Natural killer cell (primary cell): ENCODE results near the gene KPNA5. TPM values are rescaled to one million over a fixed set of nuclear protein-coding genes. Genes with fewer than 3 reads are reported as not detected.
A peak's percentile ranks its signal among the peaks of the same experiment; 100 is the strongest.

Source experiments
- ATAC-seq, 3 donors: fragments of 150-1000 bp in 2 of 3; fragments of 200-7000 bp in 1 of 3; cut with Tn5 transposase; 1 replicate in 1 of 3; 2 replicates in 2 of 3; pipeline ENCODE4 v1.10.0; 2021; ENCODE audit warnings: mild to moderate bottlenecking in 2 of 3, moderate library complexity in 2 of 3
- DNase-seq, 2 donors: peaks; one replicate each; pipeline versions ENCODE4 v3.0.0 to v3.0.0-alpha.2; 2013 to 2021; ENCODE audit warnings: mixed read lengths in 1 of 2
- H3K27ac ChIP-seq: one replicate; pipeline ENCODE4 v1.5.1; 2013; ENCODE audit warnings: mild to moderate bottlenecking, low read length
- H3K27me3 ChIP-seq: one replicate; pipeline ENCODE4 v1.6.1; 2013; ENCODE audit warnings: low read length; ENCODE audit not compliant: control insufficient read depth, insufficient read depth
- H3K36me3 ChIP-seq: one replicate; pipeline ENCODE4 v1.6.1; 2013; ENCODE audit warnings: low read length; ENCODE audit not compliant: control insufficient read depth, insufficient read depth
- H3K4me1 ChIP-seq: one replicate; pipeline ENCODE4 v1.6.1; 2013; ENCODE audit warnings: low read length; ENCODE audit not compliant: control insufficient read depth, insufficient read depth
- H3K4me3 ChIP-seq: one replicate; pipeline ENCODE4 v1.5.1; 2013; ENCODE audit warnings: low read length
- H3K9me3 ChIP-seq: one replicate; pipeline ENCODE4 v1.6.1; 2013; ENCODE audit warnings: low read length; ENCODE audit not compliant: control insufficient read depth, insufficient read depth
- H3K27ac Mint-ChIP-seq, 2 donors: one replicate each; pipeline ENCODE4 v1.8.0; 2022; ENCODE audit warnings: mild to moderate bottlenecking in 2 of 2, mixed read lengths in 2 of 2, moderate library complexity in 1 of 2
- H3K27me3 Mint-ChIP-seq, 2 donors: one replicate each; pipeline ENCODE4 v1.8.0; 2022; ENCODE audit warnings: low read depth in 2 of 2, mixed read lengths in 2 of 2
- H3K36me3 Mint-ChIP-seq: one replicate; pipeline ENCODE4 v1.8.0; 2022; ENCODE audit warnings: mixed read lengths
- H3K4me1 Mint-ChIP-seq, 2 donors: one replicate each; pipeline ENCODE4 v1.8.0; 2022; ENCODE audit warnings: mixed read lengths in 2 of 2
- H3K4me3 Mint-ChIP-seq: one replicate; pipeline ENCODE4 v1.8.0; 2022; ENCODE audit warnings: mild to moderate bottlenecking, moderate library complexity, mixed read lengths
- H3K9me3 Mint-ChIP-seq, 2 donors: one replicate each; pipeline ENCODE4 v1.8.0; 2022; ENCODE audit warnings: mixed read lengths in 2 of 2
- CTCF ChIP-seq: fragments of 200-600 bp; IDR thresholded peaks from one replicate; pipeline ENCODE4 v1.8.0; 2022; ENCODE audit warnings: antibody characterized with exemption
- WGBS: methylation state at CpG from one replicate; pipeline ENCODE4 v1.1.7; 2013; ENCODE audit warnings: missing lambda C conversion rate; ENCODE audit not compliant: insufficient coverage; 5-methylcytosine and 5-hydroxymethylcytosine counted together
- intact Hi-C: fragments of 100-400 bp; cut with micrococcal nuclease; formaldehyde crosslinking; loops from one replicate; pipeline ENCODE4 v1.14.2; 2022
- total RNA-seq, 4 donors: library from RNA; stranded (reverse); fragments of 120-200 nt in 1 of 4; gene quantifications; one replicate each; pipeline versions ENCODE4 v1.2.3 to v1.2.4, GENCODE V29; 2013 to 2022

KPNA5 gene
- total RNA-seq, 3 donors from 2014 or later (not counting 1 experiment from before 2014, with no cell fraction given): 28.6 to 31.4 (median 29.1) TPM

GRCh38 chr6:116714296-116714695, 33.3 kb downstream of the KPNA5 start:
- Histone ChIP-seq H3K4me1 (no peaks in the 10 kb centered on the region), H3K36me3 (peaks cover 35% of the 10 kb centered on the region), H3K9me3 (no peaks in the 10 kb centered on the region), H3K4me3 (no peak overlapping the region), H3K27me3 (no peaks in the 10 kb centered on the region), H3K27ac (no peak overlapping the region)
- Mint-ChIP-seq H3K9me3 (no peaks in the 10 kb centered on the region), H3K36me3 (peaks cover 19% of the 10 kb centered on the region), H3K4me1 (peaks cover 6 to 13% of the 10 kb centered on the region in 2 donors), H3K27ac (peak overlapping the region in 1 of 2 donors; percentile 52), H3K4me3 (no peak overlapping the region), H3K27me3 (no peaks in the 10 kb centered on the region)
- DNase-seq (no peak), ATAC-seq (no peak)
- no peak for TF ChIP-seq CTCF
- WGBS: 92% methylated on average over 1 of the region's 1 CpG
- intact Hi-C loops: no loop called here

- Mint-ChIP-seq H3K36me3 (peaks cover 21% of the 10 kb centered on the region), H3K9me3 (no peaks in the 10 kb centered on the region), H3K27ac (peak overlapping the region in 1 of 2 donors; percentile 52), H3K4me1 (peaks cover 6 to 12% of the 10 kb centered on the region in 2 donors), H3K27me3 (no peaks in the 10 kb centered on the region), H3K4me3 (no peak overlapping the region)
- H3K27me3 ChIP-seq: no peaks in the 10 kb centered on the region
- no peak overlapping the region for H3K4me3 ChIP-seq
- intact Hi-C loops: no loop called here
- no CpG with 5 or more reads among the region's 2 CpGs for WGBS
- H3K36me3 ChIP-seq: peaks cover 35% of the 10 kb centered on the region
- H3K4me1 ChIP-seq: no peaks in the 10 kb centered on the region
- H3K27ac ChIP-seq: no peak overlapping the region
- no peak for TF ChIP-seq CTCF
- no peaks in the 10 kb centered on the region for H3K9me3 ChIP-seq
- DNase-seq: no peak
- no peak for ATAC-seq
Measured at GRCh38 chr6:116714761-116715160, 33.8 kb downstream of the KPNA5 start.

GRCh38 chr6:116726947-116727346, 45.9 kb downstream of the KPNA5 start:
- no peaks in the 10 kb centered on the region for H3K27me3 ChIP-seq
- intact Hi-C loops: no loop called here
- H3K4me1 ChIP-seq: no peaks in the 10 kb centered on the region
- Mint-ChIP-seq H3K4me1 (no peaks in the 10 kb centered on the region), H3K27me3 (no peaks in the 10 kb centered on the region), H3K27ac (no peak overlapping the region), H3K9me3 (no peaks in the 10 kb centered on the region), H3K36me3 (peaks cover 27% of the 10 kb centered on the region), H3K4me3 (no peak overlapping the region)
- ATAC-seq: no peak
- no peak overlapping the region for H3K27ac ChIP-seq
- TF ChIP-seq CTCF: no peak
- H3K9me3 ChIP-seq: no peaks in the 10 kb centered on the region
- no peak for DNase-seq
- peaks cover 67% of the 10 kb centered on the region for H3K36me3 ChIP-seq
- no peak overlapping the region for H3K4me3 ChIP-seq

- no peaks in the 10 kb centered on the region for H3K27me3 Mint-ChIP-seq
- TF ChIP-seq CTCF: no peak
- no peak for ATAC-seq
- no peaks in the 10 kb centered on the region for H3K4me1 Mint-ChIP-seq
- no peak overlapping the region for H3K4me3 ChIP-seq
- H3K27ac Mint-ChIP-seq: no peak overlapping the region
- intact Hi-C loops: no loop called here
- H3K36me3 ChIP-seq: peaks cover 55% of the 10 kb centered on the region
- no peak overlapping the region for H3K4me3 Mint-ChIP-seq
- no peaks in the 10 kb centered on the region for H3K4me1 ChIP-seq
- no peak for DNase-seq
- H3K9me3 Mint-ChIP-seq: peaks cover 0 to under 1% of the 10 kb centered on the region in 2 donors
- H3K9me3 ChIP-seq: no peaks in the 10 kb centered on the region
- peaks cover 19% of the 10 kb centered on the region for H3K36me3 Mint-ChIP-seq
- H3K27me3 ChIP-seq: no peaks in the 10 kb centered on the region
- no peak overlapping the region for H3K27ac ChIP-seq
Measured at GRCh38 chr6:116730513-116730912, 49.5 kb downstream of the KPNA5 start.
